C4-2B (cell line): ENCODE measurements around the gene M1AP.
"Not testable (repeated sequence)": the region's sequence is repeated elsewhere in the genome, so short reads cannot be mapped to it uniquely, and the experiment has no call there.

Experiments
- H3K27ac ChIP-seq: fragments of 450-650 bp; 2 replicates; pipeline ENCODE4 v1.5.1; 2017
- CTCF ChIP-seq: fragments of 450-650 bp; conservative IDR thresholded peaks from 2 replicates; pipeline ENCODE4 v1.5.1; 2017; ENCODE audit warnings: mild to moderate bottlenecking
- ZFX ChIP-seq: fragments of 450-650 bp; IDR thresholded peaks from 2 replicates; pipeline ENCODE4 v1.6.1; 2017

The M1AP gene

GRCh38 chr2:74632939-74633312 is 15.2 kb downstream of the M1AP start:
- H3K27ac ChIP-seq, result no peak overlapping the region
- no peak for TF ChIP-seq CTCF
- TF ChIP-seq ZFX, result no peak

DNA sequence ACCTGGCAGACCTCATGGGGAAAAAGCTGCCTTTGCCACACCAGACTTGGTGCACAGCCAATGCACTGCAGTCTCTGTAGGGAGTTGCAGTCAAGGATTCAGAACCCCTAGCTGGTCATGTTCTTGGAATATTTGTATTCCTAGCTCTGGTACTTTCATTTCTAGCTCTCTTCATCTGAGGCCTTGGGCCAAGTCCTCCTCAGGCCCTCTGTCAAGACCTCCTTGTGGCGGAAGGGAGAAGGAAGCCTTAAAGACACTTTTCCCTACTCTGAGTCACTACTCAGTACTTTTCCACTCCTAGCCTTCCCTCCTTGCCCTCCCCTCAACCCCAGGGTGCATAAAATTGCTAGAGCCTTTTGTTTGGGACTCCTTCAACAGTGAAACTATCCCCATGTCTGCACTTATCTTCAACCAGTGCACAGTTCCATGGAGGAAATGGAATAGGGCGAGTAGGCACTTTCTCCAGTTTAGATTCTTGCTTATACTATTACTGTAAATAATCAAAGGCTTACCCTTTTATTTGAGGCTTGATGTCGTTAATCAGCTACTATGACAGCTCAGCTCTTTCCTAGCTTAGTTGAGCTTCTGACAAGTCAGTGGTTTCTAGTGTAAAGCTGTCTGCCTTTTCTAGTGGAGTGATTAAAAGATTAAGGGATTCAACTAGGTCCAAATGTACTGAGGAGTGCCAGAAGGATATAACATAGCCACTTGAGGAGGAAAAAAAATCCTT is 15.8 kb downstream of the M1AP start:
- no peak overlapping the region for H3K27ac ChIP-seq
- TF ChIP-seq CTCF, result no peak
- TF ChIP-seq ZFX, result no peak

GRCh38 chr2:74630454-74630853 is 17.7 kb downstream of the M1AP start:
- H3K27ac ChIP-seq, result not testable (repeated sequence)

DNA sequence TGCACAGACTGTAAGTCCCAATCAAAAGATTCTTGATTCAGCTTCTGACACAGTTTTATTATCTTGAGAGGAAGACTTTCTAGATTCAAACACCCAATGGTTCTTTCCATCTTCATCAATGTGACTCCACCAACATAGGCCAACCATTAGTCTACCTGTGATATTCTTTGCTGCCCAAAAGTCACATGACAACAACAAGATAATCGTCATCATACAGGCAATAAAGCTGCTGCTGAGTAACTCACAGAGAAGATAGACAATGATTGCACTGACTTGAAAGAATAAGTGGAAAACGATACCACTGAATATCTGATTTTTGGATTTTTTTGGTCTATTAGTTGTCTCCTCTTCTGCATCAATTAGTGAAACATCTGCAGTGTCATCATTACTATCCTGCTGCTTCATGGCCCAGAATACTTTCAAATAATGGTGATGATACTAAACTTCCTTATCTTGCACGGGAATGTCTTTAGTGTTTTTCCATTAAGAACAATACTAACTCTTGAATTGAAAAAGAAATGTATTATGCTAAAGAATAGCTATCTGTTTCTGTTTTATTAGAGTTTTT is 19.5 kb downstream of the M1AP start:
- H3K27ac ChIP-seq, result no peak overlapping the region
- TF ChIP-seq ZFX, result no peak

GRCh38 chr2:74625658-74626425 is 22.3 kb downstream of the M1AP start:
- H3K27ac ChIP-seq, result no peak overlapping the region
- TF ChIP-seq ZFX, result no peak
- no peak for TF ChIP-seq CTCF

- H3K27ac ChIP-seq, result no peak overlapping the region
- TF ChIP-seq CTCF (no peak), ZFX (no peak)
Observed at GRCh38 chr2:74620671-74621070, 27.5 kb downstream of the M1AP start.

DNA sequence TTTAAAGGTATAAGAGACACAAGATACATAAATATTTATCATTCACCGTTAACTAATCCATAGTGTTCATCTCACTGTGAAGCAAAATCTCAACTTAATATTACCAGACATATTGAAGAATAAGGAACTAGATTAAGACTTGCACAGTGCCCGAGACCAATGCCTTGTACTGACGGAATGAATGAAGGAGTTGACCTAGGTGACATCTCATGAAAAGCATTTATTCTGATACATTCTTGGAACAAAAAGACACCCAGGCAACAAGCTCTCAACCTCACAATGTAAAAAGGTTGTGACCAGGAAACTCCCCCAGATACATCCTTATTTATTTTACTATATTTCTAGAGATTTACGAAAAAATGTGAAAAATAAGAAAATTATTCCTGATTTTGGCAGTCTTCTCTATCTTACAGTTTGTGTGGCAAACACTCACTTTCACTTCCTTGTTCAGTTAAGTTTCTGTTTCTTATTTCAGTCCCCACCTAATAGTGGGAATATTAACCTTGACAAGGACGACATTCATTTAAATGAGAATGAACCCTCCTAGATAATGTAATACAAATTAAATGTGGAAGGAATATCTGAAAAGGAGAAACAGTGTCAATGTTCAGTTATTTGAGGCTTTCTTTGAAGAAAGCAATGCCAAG is 28.4 kb downstream of the M1AP start:
- no peak overlapping the region for H3K27ac ChIP-seq

More for the DNA sequence above, 28.4 kb downstream of the M1AP start:
- TF ChIP-seq CTCF (no peak), ZFX (no peak)
